Measurements from ENCODE around the gene SLC24A1. TPM values are rescaled to one million over a fixed set of nuclear protein-coding genes. Genes with fewer than 3 reads are reported as not detected.

Gene SLC24A1
- total RNA-seq, 3 donors from 2014 or later = 6.5 to 10.3 (median 8.4) TPM

DNA sequence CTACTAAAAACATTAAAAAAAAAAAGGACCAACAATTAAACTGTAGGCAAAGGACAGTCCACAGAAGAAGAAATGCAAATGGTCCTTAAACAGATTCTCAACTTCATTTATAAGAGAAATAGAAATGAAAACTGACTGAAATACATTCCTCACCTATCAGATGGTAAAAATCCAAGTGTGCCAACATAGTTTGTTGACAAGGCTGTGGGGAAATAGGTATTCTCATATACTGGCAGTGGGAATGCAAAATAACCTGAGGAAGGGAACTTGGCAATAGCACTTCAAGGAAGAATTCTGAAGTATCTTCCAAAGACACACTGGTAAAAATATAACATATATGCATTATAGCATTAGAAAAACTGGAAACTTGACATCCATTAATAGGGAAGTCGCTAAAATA lies 53.8 kb downstream of the SLC24A1 start:
- ATAC-seq (no peak), DNase-seq (no peak)
- intact Hi-C loops (cut with DNase I, micrococcal nuclease) = no loop called here
- H3K36me3 ChIP-seq (ENCODE audit: low read depth) = no peaks in the 10 kb centered on the region
- TF ChIP-seq, protein P1, sequence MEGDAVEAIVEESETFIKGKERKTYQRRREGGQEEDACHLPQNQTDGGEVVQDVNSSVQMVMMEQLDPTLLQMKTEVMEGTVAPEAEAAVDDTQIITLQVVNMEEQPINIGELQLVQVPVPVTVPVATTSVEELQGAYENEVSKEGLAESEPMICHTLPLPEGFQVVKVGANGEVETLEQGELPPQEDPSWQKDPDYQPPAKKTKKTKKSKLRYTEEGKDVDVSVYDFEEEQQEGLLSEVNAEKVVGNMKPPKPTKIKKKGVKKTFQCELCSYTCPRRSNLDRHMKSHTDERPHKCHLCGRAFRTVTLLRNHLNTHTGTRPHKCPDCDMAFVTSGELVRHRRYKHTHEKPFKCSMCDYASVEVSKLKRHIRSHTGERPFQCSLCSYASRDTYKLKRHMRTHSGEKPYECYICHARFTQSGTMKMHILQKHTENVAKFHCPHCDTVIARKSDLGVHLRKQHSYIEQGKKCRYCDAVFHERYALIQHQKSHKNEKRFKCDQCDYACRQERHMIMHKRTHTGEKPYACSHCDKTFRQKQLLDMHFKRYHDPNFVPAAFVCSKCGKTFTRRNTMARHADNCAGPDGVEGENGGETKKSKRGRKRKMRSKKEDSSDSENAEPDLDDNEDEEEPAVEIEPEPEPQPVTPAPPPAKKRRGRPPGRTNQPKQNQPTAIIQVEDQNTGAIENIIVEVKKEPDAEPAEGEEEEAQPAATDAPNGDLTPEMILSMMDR (IDR thresholded peaks at IDR 0.05) = no peak
- H3K4me1 ChIP-seq (ENCODE audit: low read depth) = no peaks in the 10 kb centered on the region
- H3K4me3 ChIP-seq = no peak overlapping the region
- H3K9me3 ChIP-seq = no peaks in the 10 kb centered on the region

DNA sequence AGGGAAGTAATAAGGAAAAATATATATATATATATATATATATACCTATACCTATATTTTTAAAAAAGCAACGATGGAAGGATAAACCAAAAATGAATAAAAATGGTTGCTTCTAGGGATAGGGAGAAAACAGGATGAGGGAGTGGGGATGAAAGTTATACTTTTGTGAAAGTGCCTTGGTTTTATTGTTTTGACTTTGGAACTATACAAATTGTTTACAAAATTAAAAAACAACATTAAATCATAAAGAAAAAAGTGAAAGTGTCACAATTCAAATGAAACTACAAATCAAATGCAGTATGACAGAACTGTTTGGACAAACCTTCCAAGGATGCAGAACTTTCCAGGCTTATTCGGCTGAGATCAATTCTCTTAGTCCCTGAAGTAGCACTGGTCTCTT lies 54.4 kb downstream of the SLC24A1 start:
- TF ChIP-seq, protein P1 (IDR thresholded peaks at IDR 0.05) = no peak
- ATAC-seq = no peak
- Histone ChIP-seq H3K36me3 (ENCODE audit: low read depth) (no peaks in the 10 kb centered on the region), H3K4me3 (no peak overlapping the region), H3K9me3 (no peaks in the 10 kb centered on the region), H3K4me1 (ENCODE audit: low read depth) (no peaks in the 10 kb centered on the region)
- intact Hi-C loops (cut with DNase I, micrococcal nuclease) = no loop called here
- no peak for DNase-seq

DNA sequence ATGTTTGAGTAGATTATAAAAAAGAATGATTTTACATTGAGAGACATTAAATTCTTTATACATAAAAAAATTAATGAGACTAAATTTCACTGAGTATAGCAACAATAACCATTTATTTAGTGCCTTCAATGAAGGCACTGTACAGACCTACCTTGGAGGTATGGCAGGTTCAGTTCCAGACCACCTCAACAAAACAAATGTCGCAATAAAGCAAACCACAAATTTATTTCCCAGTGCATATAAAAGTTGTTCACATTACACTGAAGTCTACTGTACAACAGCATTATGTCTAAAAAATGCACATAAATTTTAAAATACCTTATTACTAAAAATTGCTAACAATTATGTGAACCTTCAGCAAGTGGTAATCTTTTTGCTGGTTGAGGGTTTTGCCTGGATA lies 58.8 kb downstream of the SLC24A1 start:
- DNase-seq = no peak
- no peak overlapping the region for H3K4me3 ChIP-seq
- TF ChIP-seq, protein P1 (IDR thresholded peaks at IDR 0.05) = no peak
- no peaks in the 10 kb centered on the region for H3K4me1 ChIP-seq (ENCODE audit: low read depth)
- H3K9me3 ChIP-seq = no peaks in the 10 kb centered on the region
- no peaks in the 10 kb centered on the region for H3K36me3 ChIP-seq (ENCODE audit: low read depth)
- ATAC-seq = no peak
- intact Hi-C loops (cut with DNase I, micrococcal nuclease) = no loop called here

DNA sequence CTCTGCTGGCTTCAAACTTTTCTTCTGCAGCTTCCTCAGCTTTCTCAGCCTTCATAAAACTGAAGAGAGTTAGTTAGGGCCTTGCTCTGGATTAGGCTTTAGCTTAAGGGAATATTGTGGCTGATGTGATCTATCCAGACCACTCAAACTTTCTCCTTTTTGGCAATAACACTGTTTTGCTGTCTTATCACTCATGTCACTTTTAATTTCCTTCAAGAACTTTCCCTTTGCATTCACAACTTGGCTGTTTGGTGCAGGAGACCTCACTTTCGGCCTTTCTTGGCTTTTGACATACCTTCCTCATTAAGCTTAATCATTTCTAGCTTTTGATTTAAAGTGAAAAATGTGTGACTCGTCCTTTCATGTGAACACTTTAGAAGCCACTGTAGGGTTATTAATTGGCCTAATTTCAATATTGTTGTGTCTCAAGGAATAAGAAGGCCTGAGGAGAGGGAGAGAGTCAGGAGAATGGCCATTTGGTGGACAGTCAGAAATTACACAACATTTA lies 60.7 kb downstream of the SLC24A1 start:
- intact Hi-C loops (cut with DNase I, micrococcal nuclease) = no loop called here
- H3K9me3 ChIP-seq = no peaks in the 10 kb centered on the region
- no peak for ATAC-seq
- H3K4me1 ChIP-seq (ENCODE audit: low read depth) = no peaks in the 10 kb centered on the region
- DNase-seq = no peak
- TF ChIP-seq, protein P1 (IDR thresholded peaks at IDR 0.05) = no peak
- H3K36me3 ChIP-seq (ENCODE audit: low read depth) = no peaks in the 10 kb centered on the region
- no peak overlapping the region for H3K4me3 ChIP-seq

DNA sequence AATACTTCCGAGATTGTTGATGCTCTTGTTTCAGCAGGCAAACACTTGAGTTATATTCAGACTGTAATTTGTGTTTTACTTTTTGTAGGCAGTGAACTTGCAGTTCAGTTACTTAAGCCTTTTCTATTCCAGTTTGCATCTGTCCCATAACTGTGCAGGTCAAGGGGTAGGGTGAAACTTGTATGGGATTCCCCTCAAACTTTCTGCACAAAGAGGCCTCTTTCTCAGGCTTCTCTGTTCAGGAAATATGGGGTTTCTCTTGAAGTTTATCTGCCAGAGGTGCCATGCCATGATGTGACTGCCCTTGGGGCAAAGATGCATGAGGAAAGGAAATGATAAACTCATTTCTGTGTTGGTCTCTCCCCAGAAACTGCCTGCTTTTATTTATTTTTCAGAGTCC lies 66.7 kb downstream of the SLC24A1 start:
- no peaks in the 10 kb centered on the region for H3K9me3 ChIP-seq
- TF ChIP-seq, protein P1 (IDR thresholded peaks at IDR 0.05) = no peak
- no peaks in the 10 kb centered on the region for H3K36me3 ChIP-seq (ENCODE audit: low read depth)
- no peak overlapping the region for H3K4me3 ChIP-seq
- H3K4me1 ChIP-seq (ENCODE audit: low read depth) = no peaks in the 10 kb centered on the region
- DNase-seq (no peak), ATAC-seq (no peak)
- intact Hi-C loops (cut with DNase I, micrococcal nuclease) = no loop called here

DNA sequence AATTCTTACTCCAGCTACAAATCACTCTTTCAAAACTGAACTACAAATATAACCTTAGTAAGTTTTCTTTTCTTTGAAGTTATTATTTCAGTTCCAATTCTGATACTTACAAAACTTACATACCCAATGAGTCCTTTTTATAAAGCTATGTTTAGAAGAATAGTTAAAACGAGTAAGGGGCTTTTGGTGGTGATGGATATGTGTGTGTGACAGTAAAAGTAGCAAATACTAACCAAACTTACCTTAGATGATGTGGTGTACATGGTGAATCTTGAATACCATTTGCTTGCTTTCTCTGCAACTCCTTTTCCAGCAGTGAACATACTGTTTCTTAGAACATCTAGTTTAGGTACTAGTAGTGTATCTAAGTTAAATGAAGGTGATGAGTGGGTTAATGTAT lies 68.4 kb downstream of the SLC24A1 start:
- no peak for DNase-seq
- ATAC-seq = no peak
- H3K4me3 ChIP-seq = no peak overlapping the region
- no peaks in the 10 kb centered on the region for H3K36me3 ChIP-seq (ENCODE audit: low read depth)
- TF ChIP-seq, protein P1 (IDR thresholded peaks at IDR 0.05) = no peak
- intact Hi-C loops (cut with DNase I, micrococcal nuclease) = no loop called here
- no peaks in the 10 kb centered on the region for H3K4me1 ChIP-seq (ENCODE audit: low read depth)
- H3K9me3 ChIP-seq = no peaks in the 10 kb centered on the region
